ENCODE data around the gene SLC19A1.

Gene SLC19A1

DNA sequence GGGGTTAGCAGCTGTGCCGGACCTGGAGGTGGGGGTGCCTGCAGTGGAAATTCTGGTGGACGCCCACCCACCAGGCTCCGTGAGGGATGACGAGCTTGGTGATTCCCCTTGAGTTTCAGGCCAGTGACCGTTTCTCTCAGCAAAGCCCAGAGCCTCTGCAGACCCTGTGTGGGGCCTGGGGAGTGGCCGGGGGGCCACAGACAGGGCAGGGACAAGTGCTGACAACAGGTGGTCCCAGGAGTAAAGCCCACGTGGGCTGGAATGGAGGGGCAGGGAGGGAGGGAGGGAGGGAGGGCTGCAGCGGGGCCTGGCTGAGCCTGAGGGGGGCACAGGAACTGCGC, 84.4 kb downstream of the SLC19A1 start:
- Histone ChIP-seq H3K27me3 (replicated peaks; ENCODE audit: control insufficient read depth, insufficient read depth, low read length) (no peaks in the 10 kb centered on the region; the same call in 1 of the 2 replicates), H3K4me3 (replicated peaks; ENCODE audit: low read depth, low read length) (no peak overlapping the region), H3K36me3 (ENCODE audit: control insufficient read depth, insufficient read depth, low read length) (no peaks in the 10 kb centered on the region)
- no peak for TF ChIP-seq CTCF (IDR thresholded peaks at IDR 0.05; ENCODE audit: insufficient read depth, low read length, poor library complexity, severe bottlenecking)
- DNase-seq (ENCODE audit: extremely low read depth, insufficient read length), result no peak

GRCh38 chr21:45457161-45457831, 84.9 kb downstream of the SLC19A1 start:
- TF ChIP-seq CTCF (IDR thresholded peaks at IDR 0.05; ENCODE audit: insufficient read depth, low read length, poor library complexity, severe bottlenecking), result no peak
- no peak for DNase-seq (ENCODE audit: extremely low read depth, insufficient read length)

GRCh38 chr21:45456584-45457160, 85.6 kb downstream of the SLC19A1 start:
- H3K36me3 ChIP-seq (ENCODE audit: control insufficient read depth, insufficient read depth, low read length), result no peaks in the 10 kb centered on the region
- no peak for DNase-seq (ENCODE audit: extremely low read depth, insufficient read length)
- TF ChIP-seq CTCF (IDR thresholded peaks at IDR 0.05; ENCODE audit: insufficient read depth, low read length, poor library complexity, severe bottlenecking), result no peak
- H3K4me3 ChIP-seq (replicated peaks; ENCODE audit: low read depth, low read length), result no peak overlapping the region
- no peaks in the 10 kb centered on the region; the same call in 1 of the 2 replicates for H3K27me3 ChIP-seq (replicated peaks; ENCODE audit: control insufficient read depth, insufficient read depth, low read length)

More at GRCh38 chr21:45457161-45457831, 84.9 kb downstream of the SLC19A1 start:
- Histone ChIP-seq H3K36me3 (ENCODE audit: control insufficient read depth, insufficient read depth, low read length) (no peaks in the 10 kb centered on the region), H3K27me3 (replicated peaks; ENCODE audit: control insufficient read depth, insufficient read depth, low read length) (no peaks in the 10 kb centered on the region; the same call in 1 of the 2 replicates), H3K4me3 (replicated peaks; ENCODE audit: low read depth, low read length) (no peak overlapping the region)

DNA sequence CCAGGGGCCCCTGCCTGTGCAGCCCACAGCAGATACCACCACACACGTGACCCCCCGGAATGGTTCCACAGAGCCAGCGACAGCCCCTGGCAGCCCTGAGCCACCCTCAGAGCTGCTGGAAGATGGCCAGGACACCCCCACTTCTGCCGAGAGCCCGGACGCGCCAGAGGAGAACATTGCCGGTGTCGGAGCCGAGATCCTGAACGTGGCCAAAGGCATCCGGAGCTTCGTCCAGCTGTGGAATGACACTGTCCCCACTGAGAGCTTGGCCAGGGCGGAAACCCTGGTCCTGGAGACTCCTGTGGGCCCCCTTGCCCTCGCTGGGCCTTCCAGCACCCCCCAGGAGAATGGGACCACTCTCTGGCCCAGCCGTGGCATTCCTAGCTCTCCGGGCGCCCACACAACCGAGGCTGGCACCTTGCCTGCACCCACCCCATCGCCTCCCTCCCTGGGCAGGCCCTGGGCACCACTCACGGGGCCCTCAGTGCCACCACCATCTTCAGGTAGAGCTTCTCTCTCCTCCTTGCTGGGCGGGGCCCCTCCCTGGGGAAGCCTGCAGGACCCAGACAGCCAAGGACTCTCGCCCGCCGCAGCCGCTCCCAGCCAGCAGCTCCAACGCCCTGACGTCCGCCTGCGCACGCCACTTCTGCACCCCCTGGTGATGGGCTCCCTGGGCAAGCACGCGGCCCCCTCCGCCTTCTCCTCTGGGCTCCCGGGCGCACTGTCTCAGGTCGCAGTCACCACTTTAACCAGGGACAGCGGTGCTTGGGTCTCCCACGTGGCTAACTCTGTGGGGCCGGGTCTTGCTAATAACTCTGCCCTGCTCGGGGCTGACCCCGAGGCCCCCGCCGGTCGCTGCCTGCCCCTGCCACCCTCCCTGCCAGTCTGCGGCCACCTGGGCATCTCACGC, 86.3 kb downstream of the SLC19A1 start:
- H3K36me3 ChIP-seq (ENCODE audit: control insufficient read depth, insufficient read depth, low read length), result no peaks in the 10 kb centered on the region
- H3K27me3 ChIP-seq (replicated peaks; ENCODE audit: control insufficient read depth, insufficient read depth, low read length), result no peaks in the 10 kb centered on the region; the same call in 1 of the 2 replicates
- no peak for DNase-seq (ENCODE audit: extremely low read depth, insufficient read length)
- TF ChIP-seq CTCF (IDR thresholded peaks at IDR 0.05; ENCODE audit: insufficient read depth, low read length, poor library complexity, severe bottlenecking), result no peak
- no peak overlapping the region for H3K4me3 ChIP-seq (replicated peaks; ENCODE audit: low read depth, low read length)

- TF ChIP-seq CTCF (IDR thresholded peaks at IDR 0.05; ENCODE audit: insufficient read depth, low read length, poor library complexity, severe bottlenecking), result no peak
- DNase-seq (ENCODE audit: extremely low read depth, insufficient read length), result no peak
- H3K4me3 ChIP-seq (replicated peaks; ENCODE audit: low read depth, low read length), result no peak overlapping the region
- H3K36me3 ChIP-seq (ENCODE audit: control insufficient read depth, insufficient read depth, low read length), result no peaks in the 10 kb centered on the region
- no peaks in the 10 kb centered on the region; the same call in 1 of the 2 replicates for H3K27me3 ChIP-seq (replicated peaks; ENCODE audit: control insufficient read depth, insufficient read depth, low read length)
These were observed 87.1 kb downstream of the SLC19A1 start for GRCh38 chr21:45454926-45455673.
